DND-41 (cell line): ENCODE data around the gene TMOD3.

ENCODE experiments used
- EZH2 ChIP-seq: IDR thresholded peaks from 3 replicates; pipeline ENCODE4 v1.6.1; 2012; ENCODE audit warnings: borderline replicate concordance, low read depth, mild to moderate bottlenecking, moderate library complexity, low read length, inconsistent platforms; ENCODE audit not compliant: severe bottlenecking
- TF ChIP-seq, protein P1 (sequence below): IDR thresholded peaks from 2 replicates; pipeline ENCODE4 v1.5.1; 2012; ENCODE audit warnings: borderline replicate concordance, low read length, moderate library complexity, mild to moderate bottlenecking; ENCODE audit not compliant: poor library complexity, severe bottlenecking; ENCODE audit errors: extremely low read depth

DNA sequence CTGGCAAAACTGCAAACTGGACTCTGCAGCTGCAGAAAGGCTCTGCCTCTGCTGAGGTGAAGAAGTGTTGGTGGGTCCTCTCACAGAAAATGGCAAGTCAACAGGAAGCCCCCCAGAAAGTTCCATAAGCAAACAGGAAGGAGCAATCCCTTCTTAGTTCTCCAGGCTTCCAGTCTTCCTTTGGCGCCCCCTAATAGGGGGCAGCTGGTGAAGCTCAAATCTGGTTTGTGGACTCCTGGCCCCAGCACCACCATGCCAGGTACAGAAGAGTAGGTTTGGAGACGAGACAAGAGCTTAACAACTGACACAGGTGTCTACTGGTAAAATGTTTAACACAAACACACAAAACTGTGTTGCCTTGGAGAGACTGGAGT is 106.6 kb downstream of the TMOD3 start:
- TF ChIP-seq, protein P1, sequence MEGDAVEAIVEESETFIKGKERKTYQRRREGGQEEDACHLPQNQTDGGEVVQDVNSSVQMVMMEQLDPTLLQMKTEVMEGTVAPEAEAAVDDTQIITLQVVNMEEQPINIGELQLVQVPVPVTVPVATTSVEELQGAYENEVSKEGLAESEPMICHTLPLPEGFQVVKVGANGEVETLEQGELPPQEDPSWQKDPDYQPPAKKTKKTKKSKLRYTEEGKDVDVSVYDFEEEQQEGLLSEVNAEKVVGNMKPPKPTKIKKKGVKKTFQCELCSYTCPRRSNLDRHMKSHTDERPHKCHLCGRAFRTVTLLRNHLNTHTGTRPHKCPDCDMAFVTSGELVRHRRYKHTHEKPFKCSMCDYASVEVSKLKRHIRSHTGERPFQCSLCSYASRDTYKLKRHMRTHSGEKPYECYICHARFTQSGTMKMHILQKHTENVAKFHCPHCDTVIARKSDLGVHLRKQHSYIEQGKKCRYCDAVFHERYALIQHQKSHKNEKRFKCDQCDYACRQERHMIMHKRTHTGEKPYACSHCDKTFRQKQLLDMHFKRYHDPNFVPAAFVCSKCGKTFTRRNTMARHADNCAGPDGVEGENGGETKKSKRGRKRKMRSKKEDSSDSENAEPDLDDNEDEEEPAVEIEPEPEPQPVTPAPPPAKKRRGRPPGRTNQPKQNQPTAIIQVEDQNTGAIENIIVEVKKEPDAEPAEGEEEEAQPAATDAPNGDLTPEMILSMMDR, result no peak
- TF ChIP-seq EZH2, result no peak
